Lower lobe of right lung (tissue), 2 donors: ENCODE results near the gene MSANTD7. TPM values are rescaled to one million over a fixed set of nuclear protein-coding genes. Genes with fewer than 3 reads are reported as not detected.

Experiments
- ATAC-seq, 2 donors: fragments of 200-7000 bp; cut with Tn5 transposase; one replicate each; pipeline ENCODE4 v1.9.1; 2020 to 2022; ENCODE audit warnings: mild to moderate bottlenecking in 2 of 2, moderate library complexity in 2 of 2
- DNase-seq: peaks from one replicate; pipeline ENCODE4 v3.0.0-alpha.2; 2020
- H3K27ac ChIP-seq: fragments of 200-600 bp; one replicate; pipeline ENCODE4 v1.8.0; 2022
- H3K27me3 ChIP-seq: fragments of 200-600 bp; one replicate; pipeline ENCODE4 v1.8.0; 2022; ENCODE audit warnings: low read depth
- H3K36me3 ChIP-seq: fragments of 200-600 bp; one replicate; pipeline ENCODE4 v1.8.0; 2022; ENCODE audit warnings: mild to moderate bottlenecking
- H3K4me1 ChIP-seq: fragments of 200-600 bp; one replicate; pipeline ENCODE4 v1.8.0; 2022
- H3K4me3 ChIP-seq: fragments of 200-600 bp; one replicate; pipeline ENCODE4 v1.8.0; 2022; ENCODE audit warnings: mild to moderate bottlenecking
- H3K9me3 ChIP-seq: fragments of 200-600 bp; one replicate; pipeline ENCODE4 v1.8.0; 2022
- intact Hi-C: fragments of 100-400 bp; cut with DNase I; formaldehyde crosslinking; loops from one replicate; pipeline ENCODE4 v1.11.0; 2022
- total RNA-seq: library from RNA; stranded (reverse); fragmentation: NEBNext Ultra II Directional; extraction: Animal tissue kit (Norgen Biotek cat#: 25700); gene quantifications from one replicate; pipeline ENCODE4 v1.2.1, GENCODE V29; 2021
- TF ChIP-seq, protein P1 (sequence below): fragments of 200-600 bp; IDR thresholded peaks from one replicate; pipeline ENCODE4 v1.8.0; 2022; ENCODE audit warnings: antibody characterized with exemption, mild to moderate bottlenecking
- donor health status: DM: no; HTN: yes; CAD: no; lungs with severe emphysema.

Gene MSANTD7
- total RNA-seq, 1 donor from 2014 or later = 8.0 TPM

DNA sequence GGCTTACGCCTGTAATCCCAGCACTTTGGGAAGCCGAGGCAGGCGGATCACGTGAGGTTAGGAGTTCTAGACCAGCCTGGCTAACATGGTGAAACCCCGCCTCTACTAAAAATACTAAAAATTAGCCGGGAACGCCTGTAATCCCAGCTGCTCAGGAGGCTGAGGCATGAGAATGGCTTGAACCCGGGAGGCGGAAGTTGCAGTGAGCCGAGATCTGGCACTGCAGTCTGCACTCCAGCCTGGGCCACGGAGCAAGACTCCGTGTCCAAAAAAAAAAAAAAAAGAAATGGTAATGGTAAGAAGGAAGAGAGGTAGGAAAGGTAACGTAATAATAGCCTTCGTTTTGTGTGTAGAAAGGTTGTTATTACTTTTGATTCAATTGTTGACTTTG, 1.2 kb downstream of the MSANTD7 start:
- intact Hi-C loops = no loop called here
- DNase-seq = no peak
- Histone ChIP-seq H3K4me1 (peaks cover 18% of the 10 kb centered on the region), H3K36me3 (peaks cover 38% of the 10 kb centered on the region), H3K9me3 (no peaks in the 10 kb centered on the region), H3K27ac (peak overlapping the region; percentile 89), H3K4me3 (peak overlapping the region; percentile 73), H3K27me3 (no peaks in the 10 kb centered on the region)
- no peak for ATAC-seq
- TF ChIP-seq, protein P1, sequence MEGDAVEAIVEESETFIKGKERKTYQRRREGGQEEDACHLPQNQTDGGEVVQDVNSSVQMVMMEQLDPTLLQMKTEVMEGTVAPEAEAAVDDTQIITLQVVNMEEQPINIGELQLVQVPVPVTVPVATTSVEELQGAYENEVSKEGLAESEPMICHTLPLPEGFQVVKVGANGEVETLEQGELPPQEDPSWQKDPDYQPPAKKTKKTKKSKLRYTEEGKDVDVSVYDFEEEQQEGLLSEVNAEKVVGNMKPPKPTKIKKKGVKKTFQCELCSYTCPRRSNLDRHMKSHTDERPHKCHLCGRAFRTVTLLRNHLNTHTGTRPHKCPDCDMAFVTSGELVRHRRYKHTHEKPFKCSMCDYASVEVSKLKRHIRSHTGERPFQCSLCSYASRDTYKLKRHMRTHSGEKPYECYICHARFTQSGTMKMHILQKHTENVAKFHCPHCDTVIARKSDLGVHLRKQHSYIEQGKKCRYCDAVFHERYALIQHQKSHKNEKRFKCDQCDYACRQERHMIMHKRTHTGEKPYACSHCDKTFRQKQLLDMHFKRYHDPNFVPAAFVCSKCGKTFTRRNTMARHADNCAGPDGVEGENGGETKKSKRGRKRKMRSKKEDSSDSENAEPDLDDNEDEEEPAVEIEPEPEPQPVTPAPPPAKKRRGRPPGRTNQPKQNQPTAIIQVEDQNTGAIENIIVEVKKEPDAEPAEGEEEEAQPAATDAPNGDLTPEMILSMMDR = no peak

DNA sequence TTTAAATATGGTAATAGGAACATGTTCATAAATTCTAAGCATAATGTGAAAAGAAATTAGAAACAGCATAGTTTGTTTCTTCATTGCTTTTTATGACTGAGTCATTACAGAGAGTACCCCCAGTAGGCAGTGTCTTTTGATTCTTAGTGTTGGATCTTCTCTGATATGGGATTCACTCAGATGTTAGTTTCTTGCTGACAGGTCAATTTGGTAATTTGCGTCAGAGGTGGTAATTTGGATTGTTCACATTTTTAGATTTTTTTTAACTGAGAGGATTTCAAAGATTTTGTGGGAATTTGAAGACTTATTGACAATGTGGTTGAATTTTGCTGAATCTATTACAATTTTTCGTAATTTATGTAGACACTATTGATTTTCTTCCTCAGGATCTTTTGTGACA, 2.1 kb downstream of the MSANTD7 start:
- TF ChIP-seq, protein P1 = no peak
- Histone ChIP-seq H3K4me1 (peaks cover 18% of the 10 kb centered on the region), H3K27ac (no peak overlapping the region), H3K36me3 (peaks cover 44% of the 10 kb centered on the region), H3K27me3 (no peaks in the 10 kb centered on the region), H3K9me3 (no peaks in the 10 kb centered on the region), H3K4me3 (no peak overlapping the region)
- DNase-seq (no peak), ATAC-seq (no peak)
- intact Hi-C loops = no loop called here

DNA sequence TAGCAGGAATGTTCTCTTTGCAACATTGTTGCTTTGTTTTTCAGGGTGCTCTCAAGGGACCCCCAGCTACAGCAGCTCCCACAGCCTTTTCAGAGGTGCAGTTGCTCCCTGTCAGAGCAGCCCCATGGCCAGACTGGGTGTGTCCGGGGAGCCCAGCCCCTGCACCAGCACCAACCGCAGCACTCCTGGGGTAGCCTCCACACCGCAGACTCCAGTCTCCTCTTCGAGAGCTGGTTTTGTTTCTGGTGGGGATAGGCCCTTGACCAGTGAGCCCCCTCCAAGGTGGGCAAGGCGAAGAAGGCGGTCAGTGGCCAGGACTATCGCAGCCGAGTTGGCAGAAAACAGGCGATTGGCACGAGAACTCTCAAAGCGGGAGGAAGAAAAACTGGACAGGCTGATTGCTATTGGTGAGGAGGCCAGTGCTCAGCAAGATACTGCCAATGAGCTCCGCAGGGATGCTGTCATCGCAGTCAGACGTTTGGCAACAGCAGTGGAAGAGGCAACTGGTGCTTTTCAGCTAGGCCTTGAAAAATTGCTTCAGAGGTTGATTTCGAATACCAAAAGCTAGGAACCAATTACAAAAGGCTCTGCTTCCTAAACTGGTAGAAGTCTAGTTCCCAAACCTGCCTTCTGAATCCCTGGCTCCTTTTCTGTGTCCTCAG, 5.4 kb downstream of the MSANTD7 start:
- peaks cover 55% of the 10 kb centered on the region for H3K36me3 ChIP-seq
- intact Hi-C loops = no loop called here
- TF ChIP-seq, protein P1 = no peak
- no peak for DNase-seq
- H3K9me3 ChIP-seq = no peaks in the 10 kb centered on the region
- no peak for ATAC-seq
- H3K4me1 ChIP-seq = peaks cover 10% of the 10 kb centered on the region
- H3K4me3 ChIP-seq = no peak overlapping the region
- H3K27ac ChIP-seq = no peak overlapping the region
- no peaks in the 10 kb centered on the region for H3K27me3 ChIP-seq

DNA sequence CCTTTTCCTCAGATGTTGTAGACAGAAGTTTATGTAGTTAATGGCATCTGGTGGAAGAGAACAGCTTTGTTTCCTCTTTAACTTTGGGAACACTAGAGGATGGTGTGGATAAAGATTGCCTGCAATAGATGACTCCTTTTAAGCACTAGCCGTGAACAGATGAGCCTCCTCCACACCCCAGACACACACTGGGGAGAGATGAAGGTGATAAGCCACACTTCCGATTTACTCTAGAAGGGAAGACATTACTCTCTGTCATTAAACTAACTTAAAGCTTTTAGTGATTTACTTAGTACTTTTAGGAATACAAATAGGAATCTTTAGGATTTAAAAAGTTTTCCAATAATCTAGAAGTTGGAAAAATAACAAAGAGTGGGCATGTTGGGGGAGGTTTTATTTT, 6.8 kb downstream of the MSANTD7 start:
- intact Hi-C loops = no loop called here
- ATAC-seq = no peak
- no peak for DNase-seq
- Histone ChIP-seq H3K9me3 (no peaks in the 10 kb centered on the region), H3K4me3 (no peak overlapping the region), H3K27ac (no peak overlapping the region), H3K36me3 (peaks cover 69% of the 10 kb centered on the region), H3K4me1 (peaks cover under 1% of the 10 kb centered on the region), H3K27me3 (no peaks in the 10 kb centered on the region)
- TF ChIP-seq, protein P1 = no peak

DNA sequence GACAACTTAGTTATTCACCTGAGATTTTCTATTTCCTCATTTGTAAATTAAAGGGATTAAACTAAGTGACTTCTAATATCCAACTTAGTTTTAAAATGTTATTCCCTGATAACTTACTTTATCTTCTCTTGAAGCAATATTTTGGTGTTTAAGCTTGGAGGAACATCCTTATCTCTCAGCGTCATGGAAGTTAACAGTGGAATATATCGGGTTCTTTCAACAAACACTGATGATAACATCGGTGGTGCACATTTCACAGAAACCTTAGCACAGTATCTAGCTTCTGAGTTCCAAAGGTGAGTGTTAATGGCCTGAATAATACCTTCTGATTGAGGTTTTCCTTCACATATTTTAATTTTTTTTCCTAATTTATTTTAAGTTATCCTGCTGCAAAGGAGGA, 14.1 kb downstream of the MSANTD7 start:
- no peaks in the 10 kb centered on the region for H3K27me3 ChIP-seq
- no peak for ATAC-seq
- intact Hi-C loops = no loop called here
- no peak overlapping the region for H3K27ac ChIP-seq
- peaks cover 69% of the 10 kb centered on the region for H3K36me3 ChIP-seq
- no peaks in the 10 kb centered on the region for H3K4me1 ChIP-seq
- DNase-seq = no peak
- H3K4me3 ChIP-seq = no peak overlapping the region
- TF ChIP-seq, protein P1 = no peak
- no peaks in the 10 kb centered on the region for H3K9me3 ChIP-seq
